Right cardiac atrium (tissue), 5 donors: Measurements from ENCODE around the gene GSC2. TPM values are rescaled to one million over a fixed set of nuclear protein-coding genes. Genes with fewer than 3 reads are reported as not detected.

Experiments used
- ATAC-seq, 2 donors: fragments of 200-7000 bp; cut with Tn5 transposase; one replicate each; pipeline versions ENCODE4 v1.8.0 to v1.9.1; 2020; ENCODE audit warnings: moderate library complexity in 2 of 2, mild to moderate bottlenecking in 1 of 2
- DNase-seq, 3 donors: peaks; one replicate each; pipeline ENCODE4 v3.0.0-alpha.2; 2020
- H3K27ac ChIP-seq: one replicate; pipeline ENCODE4 v1.5.1; 2013; ENCODE audit warnings: mild to moderate bottlenecking, low read length, control low read depth, moderate library complexity
- H3K27me3 ChIP-seq: one replicate; pipeline ENCODE4 v1.6.1; 2013; ENCODE audit not compliant: control insufficient read depth, insufficient read depth
- H3K4me1 ChIP-seq: one replicate; pipeline ENCODE4 v1.6.1; 2013; ENCODE audit warnings: low read length; ENCODE audit not compliant: control insufficient read depth, insufficient read depth
- H3K4me3 ChIP-seq: one replicate; pipeline ENCODE4 v1.5.1; 2013; ENCODE audit warnings: low read length, control low read depth
- H3K9me3 ChIP-seq: one replicate; pipeline ENCODE4 v1.6.1; 2013; ENCODE audit warnings: low read length; ENCODE audit not compliant: control insufficient read depth
- WGBS: extraction: QIAGEN DNeasy Blood & Tissue Kit; methylation state at CpG from one replicate; pipeline ENCODE4 v1.1.7; 2013; 5-methylcytosine and 5-hydroxymethylcytosine counted together
- intact Hi-C, 4 donors: fragments of 100-400 bp; cut with DNase I; formaldehyde crosslinking; loops; one replicate each; pipeline versions ENCODE4 v1.11.0 to v1.14.0; 2022 to 2023
- polyA plus RNA-seq: library from polyadenylated mRNA; stranded (reverse); fragments of 200-250 nt; gene quantifications from one replicate; pipeline ENCODE4 v1.2.3, GENCODE V29; 2013
- total RNA-seq, 4 donors: library from RNA; stranded (reverse); fragmentation: NEBNext Ultra II Directional; extraction: Animal tissue kit (Norgen Biotek cat#: 25700); gene quantifications; one replicate each; pipeline ENCODE4 v1.2.1, GENCODE V29; 2021
- donor health status: healthy with polysubstance abuse.
- donor health status: DM: no; HTN: yes; CAD: no.
- donor health status: DM: no; HTN: no; CAD: no.
- donor health status: DM: no; HTN: yes; CAD: no; lungs with severe emphysema.
- donor health status: DM: yes; HTN: yes; CAD: no.

GSC2 gene
- total and polyA plus RNA-seq, 5 donors = not detected

DNA sequence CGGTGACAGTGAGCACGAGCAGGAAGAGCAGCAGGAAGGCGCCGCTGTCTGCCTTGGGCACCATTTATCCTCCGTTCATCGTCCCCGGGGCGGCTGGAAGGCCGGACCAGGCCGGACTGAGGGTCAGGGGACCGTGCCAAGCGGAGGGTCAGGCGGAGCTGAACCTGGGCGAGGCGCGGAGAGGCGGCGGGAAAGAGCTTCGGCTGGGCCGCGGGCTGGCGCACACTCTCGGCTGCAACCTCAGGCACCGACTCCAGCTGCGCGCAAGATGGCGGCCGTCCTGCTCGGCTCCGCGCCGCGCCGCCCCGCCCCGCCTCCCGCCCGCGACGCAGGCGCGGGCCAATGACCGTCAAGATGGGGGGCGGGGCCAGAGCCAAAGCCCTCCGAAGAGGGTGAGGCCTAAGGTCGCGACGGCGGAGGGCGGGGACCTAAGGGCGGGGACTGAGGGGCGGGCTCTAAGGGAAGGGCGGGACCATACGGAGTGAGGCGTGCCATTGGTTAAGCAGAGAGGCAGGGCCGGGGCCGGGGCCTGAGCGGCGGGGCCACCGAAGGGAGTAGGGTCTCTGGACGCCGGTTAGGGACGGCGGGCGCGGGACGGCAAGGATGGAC is 27.8 kb downstream of the GSC2 start, which contains the start of gene DGCR2:
TSS of gene DGCR2 (minus strand) at position 270 of the 609 bp plus-strand sequence. CDS start at position 64, 206 bp downstream.
- WGBS = under 1% methylated on average over 67 of the region's 67 CpGs
- Histone ChIP-seq H3K4me3 (peak within 1 kb of the TSS; percentile 85), H3K4me1 (peaks cover 6% of the 10 kb centered on the region), H3K27ac (peak within 1 kb of the TSS; percentile 94), H3K9me3 (no peaks in the 10 kb centered on the region), H3K27me3 (no peaks in the 10 kb centered on the region)
- peak; percentile 97 to 99 (median 98) for DNase-seq
- peak; percentile 98 to 99 for ATAC-seq
- intact Hi-C loops = no loop called here

- H3K4me1 ChIP-seq = peaks cover 11% of the 10 kb centered on the region
- DNase-seq = peak; percentile 56 to 84 (median 82)
- no peaks in the 10 kb centered on the region for H3K9me3 ChIP-seq
- intact Hi-C loops = no loop called here
- under 1% methylated on average over 47 of the region's 47 CpGs for WGBS
- H3K27ac ChIP-seq = peak overlapping the region; percentile 94
- peak; percentile 25 to 41 for ATAC-seq
- no peaks in the 10 kb centered on the region for H3K27me3 ChIP-seq
- peak overlapping the region; percentile 85 for H3K4me3 ChIP-seq
These were observed 28.4 kb downstream of the GSC2 start for GRCh38 chr22:19121631-19122142.

DNA sequence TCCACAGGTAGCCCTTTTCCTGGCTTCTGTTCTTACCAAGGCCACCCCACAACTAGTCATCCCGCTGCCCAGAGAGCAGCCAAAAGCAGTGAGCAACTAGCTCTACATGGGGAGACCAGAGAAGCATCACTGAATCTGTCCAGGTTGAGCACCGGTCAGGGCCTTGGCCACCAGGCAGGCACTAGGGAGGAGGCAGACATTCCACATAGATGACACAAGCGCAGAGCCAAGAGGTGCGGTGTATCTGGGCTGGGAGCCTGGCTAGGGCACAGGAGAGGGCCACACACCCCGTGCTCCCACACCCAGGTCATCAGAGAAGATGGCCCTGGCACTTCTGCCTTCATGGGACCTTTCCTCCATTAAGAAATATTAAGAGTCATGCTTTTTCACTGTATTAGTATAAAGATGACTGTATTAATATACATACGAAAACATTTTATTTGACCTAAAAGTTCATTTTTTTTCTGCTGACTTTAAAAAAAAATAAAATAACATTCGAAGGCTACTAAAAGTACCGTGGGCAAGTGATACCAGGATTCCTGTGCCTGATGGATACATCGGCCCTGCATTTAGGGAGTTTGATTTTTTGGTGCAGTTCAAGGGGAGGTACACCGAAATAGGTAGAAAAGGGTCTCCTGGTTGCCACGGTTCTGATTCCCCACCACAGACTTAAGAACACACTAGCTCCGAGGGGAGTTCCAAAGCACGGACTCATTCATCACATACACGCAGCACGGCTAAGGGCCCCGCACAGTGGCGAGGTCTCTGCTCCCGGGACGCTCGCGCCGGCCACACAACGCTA is 29.1 kb downstream of the GSC2 start:
- intact Hi-C loops = no loop called here

DNA sequence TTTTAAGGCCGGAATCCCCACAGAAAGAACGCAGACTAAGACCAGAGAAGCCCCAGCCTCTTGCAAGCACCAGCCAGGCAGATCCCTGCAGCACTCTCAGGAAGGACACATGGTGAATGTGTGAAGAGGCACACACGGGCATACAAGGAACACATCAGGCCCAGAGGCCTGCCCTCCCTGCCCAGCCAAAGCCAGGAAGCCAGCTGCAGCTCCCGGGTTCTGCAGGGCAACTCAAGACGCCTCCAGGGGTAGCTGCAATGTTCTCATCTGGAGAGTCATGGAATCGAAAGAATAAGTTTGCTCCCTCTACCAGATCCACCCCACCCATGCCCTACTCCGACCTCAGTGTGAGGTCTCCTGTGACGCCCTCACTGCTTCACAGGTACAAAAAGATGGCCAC is 30.1 kb downstream of the GSC2 start:
- H3K4me1 ChIP-seq = peaks cover 20% of the 10 kb centered on the region
- no peak for ATAC-seq
- intact Hi-C loops = no loop called here

More for the DNA sequence above, 29.1 kb downstream of the GSC2 start:
- Histone ChIP-seq H3K27ac (peak overlapping the region; percentile 94), H3K4me3 (peak overlapping the region; percentile 85), H3K27me3 (no peaks in the 10 kb centered on the region), H3K4me1 (peaks cover 13% of the 10 kb centered on the region), H3K9me3 (no peaks in the 10 kb centered on the region)
- ATAC-seq = peak in 1 of 2 donors; percentile 20
- WGBS = 15% methylated on average over 23 of the region's 23 CpGs
- no peak for DNase-seq

GRCh38 chr22:19118329-19118880 is 31.7 kb downstream of the GSC2 start:
- 91% methylated on average over 4 of the region's 4 CpGs for WGBS
- Histone ChIP-seq H3K4me3 (no peak overlapping the region), H3K27me3 (no peaks in the 10 kb centered on the region), H3K27ac (no peak overlapping the region), H3K9me3 (no peaks in the 10 kb centered on the region), H3K4me1 (peaks cover 23% of the 10 kb centered on the region)
- intact Hi-C loops = no loop called here
- ATAC-seq = no peak
- no peak for DNase-seq

More for the DNA sequence above, 30.1 kb downstream of the GSC2 start:
- DNase-seq = no peak
- Histone ChIP-seq H3K27me3 (no peaks in the 10 kb centered on the region), H3K27ac (no peak overlapping the region), H3K9me3 (no peaks in the 10 kb centered on the region), H3K4me3 (no peak overlapping the region)
- WGBS = 89% methylated on average over 8 of the region's 8 CpGs

- intact Hi-C loops = no loop called here
- H3K27ac ChIP-seq = no peak overlapping the region
- WGBS = 68% methylated on average over 9 of the region's 9 CpGs
- no peaks in the 10 kb centered on the region for H3K27me3 ChIP-seq
- ATAC-seq = no peak
- H3K9me3 ChIP-seq = no peaks in the 10 kb centered on the region
- no peak overlapping the region for H3K4me3 ChIP-seq
- H3K4me1 ChIP-seq = peaks cover 23% of the 10 kb centered on the region
- no peak for DNase-seq
These were observed 33.0 kb downstream of the GSC2 start for GRCh38 chr22:19117111-19117512.

DNA sequence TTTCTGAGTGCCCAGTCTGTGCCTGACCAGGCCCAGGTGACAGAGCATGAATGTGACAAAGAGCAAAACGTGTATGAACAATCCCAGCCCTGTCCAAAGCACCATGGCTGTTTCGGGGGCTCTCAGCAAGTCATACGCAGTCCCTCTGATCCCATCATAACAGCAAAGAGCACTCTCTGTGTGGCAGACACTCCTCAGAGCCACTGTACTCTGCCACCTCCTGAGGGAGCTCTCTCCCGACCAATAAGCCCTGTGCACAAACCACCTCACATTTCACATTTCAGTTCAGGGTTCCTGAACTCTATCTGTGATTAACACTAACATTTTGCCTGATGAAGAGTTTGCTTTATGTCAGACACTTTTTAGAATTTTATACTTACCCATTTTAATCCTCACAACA is 34.5 kb downstream of the GSC2 start:
- ATAC-seq (no peak), DNase-seq (no peak)
- intact Hi-C loops = no loop called here
- peaks cover 22% of the 10 kb centered on the region for H3K4me1 ChIP-seq
- H3K27ac ChIP-seq = no peak overlapping the region
- WGBS = 62% methylated on average over 4 of the region's 4 CpGs
- H3K27me3 ChIP-seq = no peaks in the 10 kb centered on the region
- no peak overlapping the region for H3K4me3 ChIP-seq
- H3K9me3 ChIP-seq = no peaks in the 10 kb centered on the region

- peak in 1 of 2 donors; percentile 28 for ATAC-seq
- H3K9me3 ChIP-seq = no peaks in the 10 kb centered on the region
- DNase-seq = no peak
- no peak overlapping the region for H3K27ac ChIP-seq
- 68% methylated on average over 4 of the region's 4 CpGs for WGBS
- no peaks in the 10 kb centered on the region for H3K27me3 ChIP-seq
- peaks cover 22% of the 10 kb centered on the region for H3K4me1 ChIP-seq
- intact Hi-C loops = no loop called here
- no peak overlapping the region for H3K4me3 ChIP-seq
These were observed 35.0 kb downstream of the GSC2 start for GRCh38 chr22:19114984-19115552.

GRCh38 chr22:19113429-19113828 is 36.7 kb downstream of the GSC2 start:
- H3K9me3 ChIP-seq = no peaks in the 10 kb centered on the region
- intact Hi-C loops = no loop called here
- H3K27ac ChIP-seq = no peak overlapping the region
- WGBS = 99% methylated on average over 5 of the region's 5 CpGs
- H3K27me3 ChIP-seq = no peaks in the 10 kb centered on the region
- ATAC-seq (no peak), DNase-seq (no peak)
- H3K4me3 ChIP-seq = no peak overlapping the region
- H3K4me1 ChIP-seq = peaks cover 19% of the 10 kb centered on the region

DNA sequence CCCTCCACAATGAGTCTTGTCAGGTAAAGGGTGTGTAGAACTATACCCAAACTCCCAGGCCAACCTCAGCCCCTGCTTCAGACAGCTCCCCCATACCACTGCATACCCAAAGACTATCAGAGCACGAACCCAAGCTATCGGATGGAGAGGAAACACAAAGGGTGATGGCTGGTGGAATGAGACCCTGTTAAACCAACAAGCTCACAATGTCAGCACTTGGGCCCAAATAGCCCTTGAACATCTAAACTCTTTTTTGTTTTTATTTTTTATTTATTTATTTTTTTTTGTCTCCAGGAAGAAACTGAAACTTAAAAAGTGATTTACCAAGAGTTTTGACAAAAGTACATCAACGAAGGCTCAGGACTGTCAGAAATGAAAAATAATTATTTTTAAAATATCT is 38.5 kb downstream of the GSC2 start:
- ATAC-seq (no peak), DNase-seq (no peak)
- H3K27ac ChIP-seq = no peak overlapping the region
- intact Hi-C loops = no loop called here
- H3K9me3 ChIP-seq = no peaks in the 10 kb centered on the region
- no peak overlapping the region for H3K4me3 ChIP-seq
- no peaks in the 10 kb centered on the region for H3K27me3 ChIP-seq
- H3K4me1 ChIP-seq = peaks cover 16% of the 10 kb centered on the region
- WGBS = 90% methylated on average over 3 of the region's 3 CpGs

DNA sequence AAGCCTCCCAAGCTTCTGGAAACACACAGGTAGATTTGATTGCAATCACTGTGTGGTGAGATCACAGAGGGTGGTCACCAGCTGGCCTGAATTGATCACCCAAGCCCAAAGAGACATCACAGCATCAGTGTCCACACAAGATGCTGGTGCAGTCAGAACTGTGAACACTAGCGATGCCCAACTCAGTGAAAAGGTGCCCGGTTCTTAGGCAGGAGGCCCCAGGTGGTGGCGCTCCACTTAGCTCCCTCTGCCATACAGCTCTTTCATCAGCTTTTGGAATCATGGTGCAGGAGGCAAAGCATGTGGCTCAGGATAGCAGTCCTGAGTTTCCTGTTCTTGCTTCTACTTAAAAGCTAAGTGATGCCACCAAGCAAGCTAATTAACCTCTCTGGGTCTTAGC is 39.0 kb downstream of the GSC2 start:
- DNase-seq (no peak), ATAC-seq (no peak)
- H3K4me1 ChIP-seq = peaks cover 18% of the 10 kb centered on the region
- WGBS = 94% methylated on average over 3 of the region's 3 CpGs
- no peaks in the 10 kb centered on the region for H3K9me3 ChIP-seq
- no peaks in the 10 kb centered on the region for H3K27me3 ChIP-seq
- no peak overlapping the region for H3K4me3 ChIP-seq
- intact Hi-C loops = no loop called here
- no peak overlapping the region for H3K27ac ChIP-seq
